T-cell (primary cell): ENCODE measurements around the gene DDX28. TPM values are rescaled to one million over a fixed set of nuclear protein-coding genes. Genes with fewer than 3 reads are reported as not detected.
"Not testable (repeated sequence)": the region's sequence is repeated elsewhere in the genome, so short reads cannot be mapped to it uniquely, and the experiment has no call there.

ENCODE experiments used
- ATAC-seq, 4 experiments: fragments of 200-7000 bp in 3 of 4; fragments of 150-1000 bp in 1 of 4; cut with Tn5 transposase; replicated peaks in 1 of 4; 1 replicate in 3 of 4; 2 replicates in 1 of 4; pipeline ENCODE4 v1.10.0; 2021; ENCODE audit warnings: moderate library complexity in 3 of 4, mild to moderate bottlenecking in 2 of 4, moderate number of reproducible peaks in 1 of 4
- CTCF ChIA-PET, 2 donors: fragments of 300-600 bp; sonication (Branson Sonifier 250); formaldehyde crosslinking; loops; one replicate each; lab custom pipeline; 2022; ENCODE audit warnings: antibody characterized with exemption in 2 of 2; lab: Charles Lee
- POLR2A ChIA-PET, 2 donors: fragments of 300-600 bp; sonication (Branson Sonifier 250); formaldehyde crosslinking; loops; one replicate each; lab custom pipeline; 2022; ENCODE audit warnings: antibody characterized with exemption in 2 of 2; lab: Charles Lee
- DNase-seq, 35 experiments: peaks; one replicate each; pipeline versions ENCODE4 v3.0.0 to v3.0.0-alpha.2; 2013 to 2023
- H3K27ac ChIP-seq: one replicate; pipeline ENCODE4 v1.5.1; 2013; ENCODE audit warnings: low read length
- H3K27me3 ChIP-seq, 2 experiments: replicated peaks in 1 of 2; 1 replicate in 1 of 2; 2 replicates in 1 of 2; pipeline versions ENCODE4 v1.6.1 to v1.7.0; 2013; ENCODE audit warnings: low read length in 1 of 2, mixed read lengths in 1 of 2; ENCODE audit not compliant: control insufficient read depth in 2 of 2, insufficient read depth in 2 of 2; ENCODE audit errors: extremely low read depth in 1 of 2
- H3K36me3 ChIP-seq, 2 donors: 1 replicate in 1 of 2; 2 replicates in 1 of 2; pipeline versions ENCODE4 v1.6.1 to v1.7.0; 2013; ENCODE audit warnings: low read length in 1 of 2; ENCODE audit not compliant: control insufficient read depth in 2 of 2, insufficient read depth in 1 of 2; ENCODE audit errors: extremely low read depth in 1 of 2
- H3K4me1 ChIP-seq, 2 experiments: 1 replicate in 1 of 2; 2 replicates in 1 of 2; pipeline versions ENCODE4 v1.6.1 to v1.7.0; 2013; ENCODE audit warnings: low read length in 2 of 2, mixed read lengths in 1 of 2; ENCODE audit not compliant: insufficient read depth in 2 of 2, control insufficient read depth in 1 of 2; ENCODE audit errors: extremely low read depth in 1 of 2
- H3K4me3 ChIP-seq, 2 donors: 1 replicate in 1 of 2; 2 replicates in 1 of 2; pipeline versions ENCODE4 v1.5.1 to v1.7.0; 2013; ENCODE audit warnings: mild to moderate bottlenecking in 2 of 2, low read length in 1 of 2, moderate library complexity in 1 of 2; ENCODE audit not compliant: control insufficient read depth in 1 of 2; ENCODE audit errors: extremely low read depth in 1 of 2
- H3K9me3 ChIP-seq: 2 replicates; pipeline ENCODE4 v1.7.0; 2013
- H3K27ac Mint-ChIP-seq, 2 donors: one replicate each; pipeline ENCODE4 v1.8.0; 2020 to 2021; ENCODE audit warnings: mild to moderate bottlenecking in 2 of 2, mixed read lengths in 2 of 2
- H3K27me3 Mint-ChIP-seq, 2 donors: one replicate each; pipeline ENCODE4 v1.8.0; 2021 to 2022; ENCODE audit warnings: mixed read lengths in 2 of 2
- H3K36me3 Mint-ChIP-seq: one replicate; pipeline ENCODE4 v1.8.0; 2021; ENCODE audit warnings: mixed read lengths
- H3K4me1 Mint-ChIP-seq, 3 donors: one replicate each; pipeline ENCODE4 v1.8.0; 2020 to 2022; ENCODE audit warnings: mixed read lengths in 3 of 3, mild to moderate bottlenecking in 1 of 3
- H3K4me3 Mint-ChIP-seq, 3 donors: one replicate each; pipeline ENCODE4 v1.8.0; 2020 to 2022; ENCODE audit warnings: mild to moderate bottlenecking in 3 of 3, mixed read lengths in 3 of 3, moderate library complexity in 3 of 3
- H3K9me3 Mint-ChIP-seq, 3 donors: one replicate each; pipeline ENCODE4 v1.8.0; 2020 to 2022; ENCODE audit warnings: mixed read lengths in 3 of 3
- WGBS: methylation state at CpG from one replicate; pipeline ENCODE4 v1.1.5; 2013; ENCODE audit warnings: missing lambda C conversion rate; ENCODE audit not compliant: insufficient coverage; 5-methylcytosine and 5-hydroxymethylcytosine counted together
- total RNA-seq, 35 experiments: library from RNA in 6 of 35; stranded (reverse) in 6 of 35; fragments of 120-200 nt in 1 of 35; gene quantifications; one replicate each; pipeline versions ENCODE4 v1.2.1 to v1.2.4 and lab custom pipeline; 2013 to 2026

Gene DDX28
- total RNA-seq, 5 donors from 2014 or later (not counting 1 experiment from before 2014, with no cell fraction given) = 15.5 to 21.0 (median 17.6) TPM

- DNase-seq = peak in 3 of 35 experiments; percentile 23 to 43 (median 38)
- 79% methylated on average over 41 of the region's 62 CpGs for WGBS
Measured at GRCh38 chr16:67979955-67980678, 42.9 kb downstream of the DDX28 start, which contains the start of gene DPEP3. TSS of gene DPEP3 (minus strand) at chr16:67980499. CDS start at chr16:67980380, 119 bp downstream.

GRCh38 chr16:67977469-67978227 lies 45.4 kb downstream of the DDX28 start:
- Histone ChIP-seq H3K4me3 (no peak overlapping the region), H3K27me3 (peaks cover 0 to 17% of the 10 kb centered on the region in 2 experiments), H3K9me3 (no peaks in the 10 kb centered on the region), H3K4me1 (no peaks in the 10 kb centered on the region), H3K36me3 (no peaks in the 10 kb centered on the region), H3K27ac (no peak overlapping the region)
- 78% methylated on average over 6 of the region's 9 CpGs for WGBS
- Mint-ChIP-seq H3K36me3 (no peaks in the 10 kb centered on the region), H3K9me3 (no peaks in the 10 kb centered on the region), H3K4me1 (peaks cover under 1 to 3% (median 1%) of the 10 kb centered on the region in 3 donors), H3K4me3 (no peak overlapping the region), H3K27me3 (peaks cover 0 to 1% of the 10 kb centered on the region in 2 donors), H3K27ac (no peak overlapping the region)
- ATAC-seq (no peak), DNase-seq (no peak)
- CTCF ChIA-PET = interaction anchor here (0.5 to 0.6 kb wide), 2 partner anchors 28 to 162 kb away, joined by 3 to 7 read pairs; no protein-coding TSS in a partner anchor
- POLR2A ChIA-PET = no interaction called here

More at GRCh38 chr16:67979955-67980678, 42.9 kb downstream of the DDX28 start, which contains the start of gene DPEP3:
- H3K4me1 ChIP-seq = peaks cover 8 to 23% of the 10 kb centered on the region in 2 experiments
- no peak within 1 kb of the TSS for H3K27ac ChIP-seq
- Mint-ChIP-seq H3K27ac (no peak within 1 kb of the TSS), H3K4me1 (peaks cover 23 to 26% (median 25%) of the 10 kb centered on the region in 3 donors), H3K4me3 (no peak within 1 kb of the TSS), H3K27me3 (peaks cover 0 to 1% of the 10 kb centered on the region in 2 donors), H3K9me3 (no peaks in the 10 kb centered on the region), H3K36me3 (no peaks in the 10 kb centered on the region)
- no peak within 1 kb of the TSS for H3K4me3 ChIP-seq
- H3K27me3 ChIP-seq = peaks cover 0 to 17% of the 10 kb centered on the region in 2 experiments
- peak in 1 of 4 experiments; percentile 17 for ATAC-seq
- H3K9me3 ChIP-seq = no peaks in the 10 kb centered on the region
- ChIA-PET POLR2A (no interaction called here), CTCF (no interaction called here)
- no peaks in the 10 kb centered on the region for H3K36me3 ChIP-seq

GRCh38 chr16:67977005-67977404 lies 46.0 kb downstream of the DDX28 start:
- CTCF ChIA-PET = no interaction called here
- H3K4me1 Mint-ChIP-seq = no peaks in the 10 kb centered on the region
- ATAC-seq (no peak), DNase-seq (no peak)
- no peak overlapping the region for H3K4me3 Mint-ChIP-seq
- no peaks in the 10 kb centered on the region for H3K9me3 ChIP-seq
- peaks cover 0 to 1% of the 10 kb centered on the region in 2 donors for H3K27me3 Mint-ChIP-seq
- no peaks in the 10 kb centered on the region for H3K4me1 ChIP-seq
- H3K9me3 Mint-ChIP-seq = no peaks in the 10 kb centered on the region
- no peak overlapping the region for H3K27ac Mint-ChIP-seq
- WGBS = 77% methylated on average over 4 of the region's 5 CpGs
- peaks cover 0 to 17% of the 10 kb centered on the region in 2 experiments for H3K27me3 ChIP-seq
- H3K36me3 Mint-ChIP-seq = no peaks in the 10 kb centered on the region
- POLR2A ChIA-PET = no interaction called here
- no peak overlapping the region for H3K27ac ChIP-seq
- no peaks in the 10 kb centered on the region for H3K36me3 ChIP-seq
- H3K4me3 ChIP-seq = no peak overlapping the region

GRCh38 chr16:67976205-67976604 lies 46.8 kb downstream of the DDX28 start:
- Mint-ChIP-seq H3K9me3 (no peaks in the 10 kb centered on the region), H3K4me1 (no peaks in the 10 kb centered on the region), H3K27ac (peak overlapping the region in 1 of 2 donors; percentile 39), H3K27me3 (peaks cover 0 to 1% of the 10 kb centered on the region in 2 donors), H3K36me3 (no peaks in the 10 kb centered on the region), H3K4me3 (no peak overlapping the region)
- H3K36me3 ChIP-seq = no peaks in the 10 kb centered on the region
- 85% methylated on average over 2 of the region's 2 CpGs for WGBS
- CTCF ChIA-PET = no interaction called here
- no peak overlapping the region for H3K27ac ChIP-seq
- POLR2A ChIA-PET = no interaction called here
- no peaks in the 10 kb centered on the region for H3K9me3 ChIP-seq
- peaks cover 0 to 17% of the 10 kb centered on the region in 2 experiments for H3K27me3 ChIP-seq
- H3K4me1 ChIP-seq = no peaks in the 10 kb centered on the region
- no peak for DNase-seq
- H3K4me3 ChIP-seq = no peak overlapping the region
- ATAC-seq = no peak

GRCh38 chr16:67975321-67976105 lies 47.5 kb downstream of the DDX28 start:
- no peaks in the 10 kb centered on the region for H3K9me3 Mint-ChIP-seq
- no peak for ATAC-seq
- H3K4me3 Mint-ChIP-seq = no peak overlapping the region

GRCh38 chr16:67972285-67972684 lies 50.7 kb downstream of the DDX28 start:
- not testable (repeated sequence) for H3K36me3 Mint-ChIP-seq, H3K4me3 ChIP-seq, H3K27ac Mint-ChIP-seq, H3K36me3 ChIP-seq, H3K27ac ChIP-seq, DNase-seq, H3K27me3 Mint-ChIP-seq, H3K4me3 Mint-ChIP-seq, H3K9me3 ChIP-seq, ATAC-seq, H3K9me3 Mint-ChIP-seq, H3K27me3 ChIP-seq
- CTCF ChIA-PET = interaction anchor here (0.7 kb wide), 2 partner anchors 69 to 151 kb away, joined by 4 to 6 read pairs; no protein-coding TSS in a partner anchor
- WGBS = 100% methylated on average over 3 of the region's 7 CpGs
- peaks cover 11 to 13% (median 12%) of the 10 kb centered on the region in 3 donors for H3K4me1 Mint-ChIP-seq
- H3K4me1 ChIP-seq = peaks cover 6 to 17% of the 10 kb centered on the region in 2 experiments
- POLR2A ChIA-PET = interaction anchor here in 1 of 2 donors (0.7 kb wide), 1 partner anchor 113 kb away, joined by 6 read pairs; no protein-coding TSS in a partner anchor

More at GRCh38 chr16:67975321-67976105, 47.5 kb downstream of the DDX28 start:
- Mint-ChIP-seq H3K36me3 (no peaks in the 10 kb centered on the region), H3K27me3 (peaks cover 0 to under 1% of the 10 kb centered on the region in 2 donors), H3K4me1 (no peaks in the 10 kb centered on the region), H3K27ac (no peak overlapping the region)
- H3K27me3 ChIP-seq = peaks cover 0 to 17% of the 10 kb centered on the region in 2 experiments
- H3K9me3 ChIP-seq = no peaks in the 10 kb centered on the region
- CTCF ChIA-PET = no interaction called here
- no peak overlapping the region for H3K27ac ChIP-seq
- POLR2A ChIA-PET = no interaction called here
- H3K36me3 ChIP-seq = no peaks in the 10 kb centered on the region
- no peaks in the 10 kb centered on the region for H3K4me1 ChIP-seq
- no peak for DNase-seq
- no peak overlapping the region for H3K4me3 ChIP-seq
- 60% methylated on average over 8 of the region's 14 CpGs for WGBS
